ENCODE results near the gene KIF6.

- TF ChIP-seq POLR2A (IDR thresholded peaks at IDR 0.05) (no peak), CTCF (IDR thresholded peaks at IDR 0.05) (no peak)
Measured at GRCh38 chr6:39669973-39670342, 55.2 kb downstream of the KIF6 start.
